Activated CD4-positive, alpha-beta T cell treated with anti-CD3 and anti-CD28 coated beads for 24 hours (primary cell): Measurements from ENCODE around the gene SSNA1.
"Not testable (repeated sequence)": the region's sequence is repeated elsewhere in the genome, so short reads cannot be mapped to it uniquely, and the experiment has no call there.

Source experiments
- DNase-seq, 2 donors: peaks; one replicate each; pipeline ENCODE4 v3.0.0-alpha.2; 2020; ENCODE audit warnings: low read depth in 2 of 2

Gene SSNA1

DNA sequence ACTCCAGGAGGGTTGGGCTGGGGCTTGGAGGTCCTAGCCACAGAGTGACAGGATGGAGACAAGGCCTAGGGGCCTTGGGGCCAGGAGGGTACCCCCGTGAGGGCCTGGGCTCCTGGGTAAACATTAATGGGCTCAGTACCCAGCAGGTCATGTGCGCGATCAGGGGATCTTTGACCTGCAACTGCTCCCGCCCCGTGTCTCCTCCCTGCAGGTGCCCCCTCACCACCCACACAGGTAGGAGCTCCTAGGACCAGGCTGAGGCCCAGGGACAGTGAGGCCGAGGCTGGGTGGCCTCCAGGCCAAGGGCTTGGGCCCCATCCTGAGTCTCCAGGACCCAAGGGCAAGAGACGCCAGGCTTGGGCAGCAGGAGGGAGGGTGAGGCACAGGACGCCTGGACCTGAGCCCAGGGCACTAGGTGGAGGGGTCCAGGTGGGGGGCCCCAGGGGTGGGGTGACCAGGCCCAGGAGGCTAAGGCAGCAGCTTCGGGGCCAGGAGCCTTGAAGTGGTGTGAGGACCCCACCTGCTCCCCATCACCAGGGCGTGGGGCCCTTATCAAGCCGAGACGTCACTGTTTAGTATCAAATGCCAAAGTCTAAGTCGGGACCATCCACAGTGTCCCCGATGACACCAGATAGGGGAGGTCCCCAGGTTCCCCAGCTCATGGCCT is 42.4 kb downstream of the SSNA1 start, which contains the start of gene SLC34A3:
Gene SLC34A3 (plus strand): TSS at position 197 of the 667 bp plus-strand sequence. CDS start 802 bp downstream, outside the sequence.
- DNase-seq = no peak

- no peak for DNase-seq
Observed at GRCh38 chr9:137231372-137232039, 43.0 kb downstream of the SSNA1 start.

DNA sequence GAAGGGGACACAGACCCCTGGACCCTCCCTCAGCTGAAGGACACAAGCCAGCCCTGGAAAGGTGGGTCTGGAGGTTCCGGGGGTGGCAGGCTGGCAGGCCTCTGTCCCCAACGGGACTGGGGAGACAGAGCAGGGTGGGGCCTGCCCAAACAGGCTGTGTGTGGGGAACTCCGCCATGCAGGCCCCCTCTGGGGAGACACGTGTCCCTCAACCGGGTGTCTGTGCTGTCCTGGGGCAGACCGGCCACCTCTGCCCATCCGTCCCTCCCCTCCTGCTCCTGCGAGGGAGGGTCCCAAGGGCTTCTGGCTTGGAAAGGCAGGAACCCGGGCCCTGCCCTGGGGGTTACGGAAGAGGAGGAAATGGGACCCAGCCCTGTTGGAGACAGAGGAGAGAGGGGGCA is 43.6 kb downstream of the SSNA1 start:
- DNase-seq = no peak

DNA sequence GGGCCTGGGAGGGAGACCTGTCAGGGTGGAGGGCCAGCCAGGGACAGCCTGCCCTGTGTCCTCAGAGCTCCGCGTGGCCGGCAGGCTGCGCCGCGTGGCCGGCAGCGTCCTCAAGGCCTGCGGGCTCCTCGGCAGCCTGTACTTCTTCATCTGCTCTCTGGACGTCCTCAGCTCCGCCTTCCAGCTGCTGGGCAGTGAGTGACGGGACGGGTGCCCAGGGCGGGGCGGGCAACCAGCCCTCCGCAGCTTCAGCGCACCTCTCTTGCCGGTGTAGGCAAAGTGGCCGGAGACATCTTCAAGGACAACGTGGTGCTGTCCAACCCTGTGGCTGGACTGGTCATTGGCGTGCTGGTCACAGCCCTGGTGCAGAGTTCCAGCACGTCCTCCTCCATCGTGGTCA is 44.0 kb downstream of the SSNA1 start:
- DNase-seq = no peak

GRCh38 chr9:137233143-137233980 is 44.9 kb downstream of the SSNA1 start:
- DNase-seq = no peak

DNA sequence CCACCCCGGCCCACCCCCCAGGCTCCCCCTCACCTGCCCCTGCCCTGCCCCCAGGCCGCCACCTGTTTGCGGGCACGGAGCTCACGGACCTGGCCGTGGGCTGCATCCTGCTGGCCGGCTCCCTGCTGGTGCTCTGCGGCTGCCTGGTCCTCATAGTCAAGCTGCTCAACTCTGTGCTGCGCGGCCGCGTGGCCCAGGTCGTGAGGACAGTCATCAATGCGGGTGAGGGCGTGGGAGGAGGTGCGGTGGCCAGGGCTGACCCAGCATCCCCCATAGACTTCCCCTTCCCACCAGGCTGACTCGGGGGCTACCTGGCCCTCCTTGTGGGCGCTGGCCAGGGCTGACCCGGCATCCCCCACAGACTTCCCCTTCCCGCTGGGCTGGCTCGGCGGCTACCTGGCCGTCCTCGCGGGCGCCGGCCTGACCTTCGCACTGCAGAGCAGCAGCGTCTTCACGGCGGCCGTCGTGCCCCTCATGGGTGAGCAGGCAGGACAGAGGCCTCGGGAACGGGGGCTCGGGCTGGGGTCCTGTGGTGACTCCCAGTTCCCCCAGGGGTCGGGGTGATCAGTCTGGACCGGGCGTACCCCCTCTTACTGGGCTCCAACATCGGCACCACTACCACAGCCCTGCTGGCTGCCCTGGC is 45.7 kb downstream of the SSNA1 start:
- no peak for DNase-seq

GRCh38 chr9:137234758-137235423 is 46.4 kb downstream of the SSNA1 start:
- no peak for DNase-seq

DNA sequence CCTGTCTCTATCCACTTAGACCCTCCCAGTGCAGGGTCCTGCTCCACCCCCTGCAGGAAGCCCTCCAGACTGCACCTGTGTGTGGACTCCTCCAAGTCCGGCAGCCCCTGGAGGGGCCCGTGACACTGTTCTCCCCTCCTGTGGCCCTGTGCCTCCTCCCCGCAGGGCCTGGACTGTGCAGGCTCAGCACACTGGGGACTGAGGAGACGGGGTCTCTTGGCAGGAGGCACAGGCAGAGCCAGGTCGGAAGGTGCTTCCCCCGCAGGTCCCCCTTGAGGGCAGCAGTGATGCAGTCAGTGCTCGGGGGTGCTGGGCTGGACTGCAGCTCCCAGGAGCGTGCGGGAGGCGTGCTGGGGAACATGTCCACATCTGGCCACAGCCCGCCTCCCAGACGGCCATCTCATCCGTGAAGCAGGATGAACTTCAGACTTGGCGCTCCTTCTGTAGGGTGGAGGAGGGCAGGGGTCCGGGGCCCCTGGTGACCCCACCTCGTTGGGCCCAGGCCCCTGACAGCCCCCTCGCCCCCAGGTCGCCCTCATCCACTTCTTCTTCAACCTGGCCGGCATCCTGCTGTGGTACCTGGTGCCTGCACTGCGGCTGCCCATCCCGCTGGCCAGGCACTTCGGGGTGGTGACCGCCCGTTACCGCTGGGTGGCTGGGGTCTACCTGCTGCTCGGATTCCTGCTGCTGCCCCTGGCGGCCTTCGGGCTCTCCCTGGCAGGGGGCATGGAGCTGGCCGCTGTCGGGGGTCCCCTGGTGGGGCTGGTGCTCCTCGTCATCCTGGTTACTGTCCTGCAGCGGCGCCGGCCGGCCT is 47.2 kb downstream of the SSNA1 start:
- no peak for DNase-seq

DNA sequence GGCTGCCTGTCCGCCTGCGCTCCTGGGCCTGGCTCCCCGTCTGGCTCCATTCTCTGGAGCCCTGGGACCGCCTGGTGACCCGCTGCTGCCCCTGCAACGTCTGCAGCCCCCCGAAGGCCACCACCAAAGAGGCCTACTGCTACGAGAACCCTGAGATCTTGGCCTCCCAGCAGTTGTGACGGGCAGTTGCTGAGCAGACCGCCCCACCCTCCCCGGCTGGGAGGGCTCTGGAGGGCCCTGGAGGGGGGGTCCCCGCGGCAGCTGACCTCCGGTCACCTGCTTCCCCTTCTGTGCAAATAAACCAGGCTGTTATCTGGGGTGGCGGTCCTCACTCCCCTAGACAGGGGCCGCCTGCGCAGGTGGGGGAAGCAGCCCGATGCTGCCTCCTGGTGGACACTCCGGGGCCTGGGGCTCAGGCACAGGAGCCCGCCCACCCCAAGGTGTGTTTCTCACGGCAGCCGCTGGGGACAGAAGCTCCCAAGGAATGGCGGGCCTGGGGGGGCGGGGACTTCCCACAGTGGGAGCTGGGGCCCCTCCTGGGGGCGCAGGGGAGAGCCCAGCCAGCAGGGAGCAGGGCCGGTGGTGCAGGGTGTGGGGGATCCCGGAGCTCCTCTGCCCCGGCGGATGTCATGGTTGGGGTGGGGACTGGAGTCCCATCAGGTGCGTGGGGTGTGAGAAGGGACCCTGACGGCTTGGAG is 47.9 kb downstream of the SSNA1 start:
- peak; percentile 90 to 94 for DNase-seq

- no peak for DNase-seq
Observed at GRCh38 chr9:137236936-137237421, 48.5 kb downstream of the SSNA1 start.

GRCh38 chr9:137237759-137238726 is 49.6 kb downstream of the SSNA1 start:
- no peak for DNase-seq

DNA sequence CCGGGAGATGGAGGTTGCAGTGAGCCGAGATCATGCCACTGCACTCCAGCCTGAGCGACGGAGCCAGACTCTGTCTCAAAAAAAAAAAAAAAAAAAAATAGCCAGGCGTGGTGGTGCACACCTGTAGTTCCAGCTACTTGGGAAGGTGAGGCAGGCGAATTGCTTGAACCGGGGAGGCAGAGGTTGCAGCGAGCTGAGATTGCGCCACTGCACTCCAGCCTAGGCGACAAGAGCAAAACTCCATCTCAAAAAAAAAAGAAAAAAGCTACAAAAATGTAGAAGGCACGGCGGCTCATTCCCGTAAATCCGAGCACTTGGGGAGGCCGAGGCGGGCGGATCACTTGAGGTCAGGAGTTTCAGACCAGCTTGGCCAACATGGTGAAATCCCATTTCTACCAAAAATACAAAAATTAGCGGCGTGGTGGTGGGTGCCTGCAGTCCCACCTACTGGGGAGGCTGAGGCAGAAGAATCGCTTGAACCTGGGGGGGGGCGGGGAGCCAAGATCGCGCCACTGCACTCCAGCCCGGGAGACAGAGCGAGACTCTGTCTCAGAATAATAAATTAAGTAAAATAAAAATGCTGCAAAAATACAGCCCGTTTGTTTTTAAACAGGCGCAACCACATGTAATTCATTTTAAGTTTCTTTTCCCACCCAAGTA is 51.2 kb downstream of the SSNA1 start:
- DNase-seq = not testable (repeated sequence)
